Measurements from ENCODE around the gene CYP4V2.
"Not testable (repeated sequence)": the region's sequence is repeated elsewhere in the genome, so short reads cannot be mapped to it uniquely, and the experiment has no call there.

DNA sequence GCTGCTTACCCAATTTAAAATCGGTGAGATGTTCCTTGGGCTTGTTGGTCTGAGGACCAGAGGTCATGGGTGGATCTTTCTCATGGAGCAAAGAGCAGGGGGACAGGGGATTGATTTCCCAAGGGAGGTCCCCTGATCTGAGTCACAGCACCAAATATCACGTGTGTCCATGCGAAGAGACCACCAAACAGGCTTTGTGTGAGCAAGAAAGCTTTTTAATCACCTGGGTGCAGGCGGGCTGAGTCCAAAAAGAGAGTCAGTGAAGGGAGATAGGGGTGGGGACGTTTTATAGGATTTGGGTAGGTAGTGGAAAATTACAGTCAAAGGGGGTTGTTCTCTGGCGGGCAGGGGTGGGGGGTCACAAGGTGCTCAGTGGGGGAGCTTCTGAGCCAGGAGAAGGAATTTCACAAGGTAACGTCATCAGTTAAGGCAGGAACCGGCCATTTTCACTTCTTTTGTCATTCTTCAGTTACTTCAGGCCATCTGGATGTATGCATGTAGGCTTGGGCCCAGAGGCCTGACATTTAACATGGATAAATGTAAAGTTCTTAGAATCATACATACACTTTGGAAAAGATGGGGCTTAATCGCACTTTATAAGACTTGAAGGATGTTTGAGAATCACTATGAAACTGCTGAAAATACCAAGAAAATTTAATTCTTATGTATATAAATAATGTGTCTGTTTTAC is 55.8 kb downstream of the CYP4V2 start:
- TF ChIP-seq CTCF, POLR2A (IDR thresholded peaks at IDR 0.05): not testable (repeated sequence)

Measured in esophagus squamous epithelium (tissue), 4 donors.